ENCODE data around the gene TUBG1.

Gene TUBG1

GRCh38 chr17:42573095-42573494 is 36.4 kb upstream of the TUBG1 start:
- H3K27ac ChIP-seq, result peak overlapping the region; percentile 73; the same call in 1 of the 2 replicates
- no peak for TF ChIP-seq CTCF (conservative IDR thresholded peaks at IDR 0.05)

GRCh38 chr17:42574463-42574862 is 35.0 kb upstream of the TUBG1 start:
- H3K27ac ChIP-seq, result no peak overlapping the region

GRCh38 chr17:42577140-42577531 is 32.3 kb upstream of the TUBG1 start:
- no peak for TF ChIP-seq CTCF (conservative IDR thresholded peaks at IDR 0.05)
- peak overlapping the region; percentile 81 for H3K27ac ChIP-seq

More at GRCh38 chr17:42574463-42574862, 35.0 kb upstream of the TUBG1 start:
- TF ChIP-seq CTCF (conservative IDR thresholded peaks at IDR 0.05), result no peak

GRCh38 chr17:42577532-42578281 is 31.8 kb upstream of the TUBG1 start, which contains the start of gene PSMC3IP:
PSMC3IP (minus strand) TSS chr17:42577729; CDS start chr17:42577686, 43 bp downstream.
- H3K27ac ChIP-seq, result peak within 1 kb of the TSS; percentile 81
- TF ChIP-seq CTCF (conservative IDR thresholded peaks at IDR 0.05), result peak; percentile 27

- peak overlapping the region; percentile 81 for H3K27ac ChIP-seq
- TF ChIP-seq CTCF (conservative IDR thresholded peaks at IDR 0.05), result peak; percentile 69
Measured at GRCh38 chr17:42578282-42578869, 31.1 kb upstream of the TUBG1 start.

- no peak for TF ChIP-seq CTCF (conservative IDR thresholded peaks at IDR 0.05)
- no peak overlapping the region for H3K27ac ChIP-seq
Measured at GRCh38 chr17:42579794-42580551, 29.5 kb upstream of the TUBG1 start.

- TF ChIP-seq CTCF (conservative IDR thresholded peaks at IDR 0.05), result no peak
- no peak overlapping the region for H3K27ac ChIP-seq
Measured at GRCh38 chr17:42581744-42582270, 27.7 kb upstream of the TUBG1 start.

Measured in VCaP (cell line).